Kidney (tissue), 14 donors: ENCODE data around the gene TSPAN3. TPM values are rescaled to one million over a fixed set of nuclear protein-coding genes. Genes with fewer than 3 reads are reported as not detected.
A peak's percentile ranks its signal among the peaks of the same experiment; 100 is the strongest.

Source experiments
- DNase-seq, 5 donors: peaks; one replicate each; pipeline ENCODE4 v3.0.0-alpha.2; 2013 to 2020
- FAIRE-seq: peaks from 2 replicates; lab custom pipeline; 2012; peaks lifted over from hg19 to GRCh38; lab: Jason Lieb, UNC
- H3K27ac ChIP-seq, 2 donors: one replicate each; pipeline ENCODE4 v1.7.0; 2013; ENCODE audit warnings: low read depth in 2 of 2, low read length in 2 of 2, inconsistent platforms in 1 of 2
- H3K27me3 ChIP-seq: one replicate; pipeline ENCODE4 v1.7.1; 2013; ENCODE audit warnings: low read length, inconsistent platforms; ENCODE audit not compliant: control insufficient read depth, insufficient read depth
- H3K36me3 ChIP-seq, 3 donors: one replicate each; pipeline versions ENCODE4 v1.7.0 to v1.7.1; 2013; ENCODE audit warnings: low read length in 3 of 3, control low read depth in 1 of 3, inconsistent platforms in 1 of 3; ENCODE audit not compliant: insufficient read depth in 3 of 3, control insufficient read depth in 2 of 3
- H3K4me1 ChIP-seq, 3 donors: one replicate each; pipeline versions ENCODE4 v1.7.0 to v1.7.1; 2013; ENCODE audit warnings: low read length in 3 of 3, inconsistent platforms in 1 of 3, low read depth in 1 of 3; ENCODE audit not compliant: control insufficient read depth in 2 of 3, insufficient read depth in 2 of 3
- H3K4me3 ChIP-seq, 3 donors: one replicate each; pipeline versions ENCODE4 v1.7.0 to v1.8.1; 2013; ENCODE audit warnings: low read length in 3 of 3, control low read depth in 1 of 3, inconsistent platforms in 1 of 3
- H3K9ac ChIP-seq, 3 donors: one replicate each; pipeline versions ENCODE4 v1.7.0 to v1.7.1; 2013; ENCODE audit warnings: low read length in 3 of 3, control low read depth in 1 of 3, inconsistent platforms in 1 of 3
- H3K9me3 ChIP-seq, 3 donors: one replicate each; pipeline versions ENCODE4 v1.7.0 to v1.7.1; 2013; ENCODE audit warnings: low read length in 3 of 3, control low read depth in 1 of 3, inconsistent platforms in 1 of 3; ENCODE audit not compliant: control insufficient read depth in 2 of 3, insufficient read depth in 1 of 3
- intact Hi-C: fragments of 100-400 bp; cut with DNase I; formaldehyde crosslinking; loops from one replicate; pipeline ENCODE4 v1.11.1; 2022
- polyA plus RNA-seq: library from polyadenylated mRNA; stranded (reverse); fragments of 350-450 nt; fragmentation: Illumina TruSeq; extraction: RNeasy Lipid Tissue Mini Kit (QIAGEN cat#74804); gene quantifications from one replicate; pipeline ENCODE4 v1.2.3, GENCODE V29; 2014; ENCODE audit warnings: low read depth, low replicate concordance; ENCODE audit not compliant: insufficient read depth
- total RNA-seq: library from RNA; stranded (reverse); fragmentation: NEBNext Ultra II Directional; extraction: Animal tissue kit (Norgen Biotek cat#: 25700); gene quantifications from one replicate; pipeline ENCODE4 v1.2.1, GENCODE V29; 2021
- TF ChIP-seq, protein P1 (sequence below): IDR thresholded peaks from 3 replicates; pipeline ENCODE4 v1.5.1; 2012; ENCODE audit warnings: mild to moderate bottlenecking, moderate library complexity, borderline replicate concordance; ENCODE audit not compliant: insufficient read depth; ENCODE audit errors: extremely low read depth
- donor health status: control.
- donor health status: control.
- donor health status: control.
- donor health status: control.
- donor health status: control.
- donor health status: DM: yes; HTN: yes; CAD: no.
- donor health status: Normal renal cell carcinoma (clear cell type).

Gene TSPAN3
- total and polyA plus RNA-seq, 2 donors from 2014 or later, result 245 to 273 TPM

- FAIRE-seq, result no peak
Observed at GRCh38 chr15:77004189-77004588, 66.7 kb downstream of the TSPAN3 start.

DNA sequence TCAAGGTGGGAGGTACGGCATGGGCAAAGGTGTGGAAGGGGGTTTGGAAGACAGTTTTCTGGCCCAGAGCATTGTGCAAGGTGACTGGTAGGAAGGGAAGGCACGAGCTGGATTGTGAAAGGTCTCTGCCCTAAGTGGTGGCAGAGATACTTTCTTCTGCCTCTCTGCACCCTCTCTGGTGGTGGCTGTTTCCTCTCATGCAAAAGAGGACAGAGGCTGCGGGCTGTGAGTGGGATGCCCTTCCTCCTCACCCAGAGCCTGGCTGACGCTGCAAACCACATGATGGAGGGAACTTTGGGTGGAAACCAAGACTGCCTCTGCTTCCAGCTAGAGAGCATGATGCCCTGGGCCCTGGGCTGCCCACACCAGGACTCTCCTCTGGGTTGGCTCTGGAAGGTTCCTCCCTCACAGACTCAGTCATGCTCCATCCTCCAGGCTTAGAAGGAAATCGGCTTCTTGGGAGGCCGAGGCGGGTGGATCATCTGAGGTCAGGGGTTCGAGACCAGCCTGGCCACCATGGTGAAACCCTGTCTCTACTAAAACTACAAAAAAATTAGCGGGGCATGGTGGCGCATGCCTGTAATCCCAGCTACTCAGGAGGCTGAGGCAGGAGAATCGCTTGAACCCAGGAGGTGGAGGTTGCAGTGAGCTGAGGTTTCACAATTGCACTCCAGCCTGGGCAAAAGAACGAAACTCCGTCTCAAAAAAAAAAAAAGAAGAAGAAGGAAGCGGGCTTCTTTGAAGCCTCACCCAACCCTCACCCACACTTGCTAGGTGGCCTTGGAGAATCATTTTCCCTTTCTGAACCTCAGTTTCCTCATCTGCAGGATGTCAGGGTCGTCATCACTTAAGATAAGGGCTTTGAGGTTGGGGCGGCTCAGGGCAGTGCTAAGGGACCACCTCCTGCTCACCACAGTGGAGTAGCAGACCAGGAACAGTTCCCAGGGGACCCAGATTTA lies 67.7 kb downstream of the TSPAN3 start:
- no peak for FAIRE-seq
- H3K27ac ChIP-seq, result no peak overlapping the region

More at GRCh38 chr15:77004189-77004588, 66.7 kb downstream of the TSPAN3 start:
- H3K4me3 ChIP-seq, result no peak overlapping the region
- intact Hi-C loops, result no loop called here
- peak in 1 of 5 donors; percentile 82 for DNase-seq
- no peak overlapping the region for H3K27ac ChIP-seq
- H3K9ac ChIP-seq, result no peak overlapping the region
- TF ChIP-seq, protein P1, sequence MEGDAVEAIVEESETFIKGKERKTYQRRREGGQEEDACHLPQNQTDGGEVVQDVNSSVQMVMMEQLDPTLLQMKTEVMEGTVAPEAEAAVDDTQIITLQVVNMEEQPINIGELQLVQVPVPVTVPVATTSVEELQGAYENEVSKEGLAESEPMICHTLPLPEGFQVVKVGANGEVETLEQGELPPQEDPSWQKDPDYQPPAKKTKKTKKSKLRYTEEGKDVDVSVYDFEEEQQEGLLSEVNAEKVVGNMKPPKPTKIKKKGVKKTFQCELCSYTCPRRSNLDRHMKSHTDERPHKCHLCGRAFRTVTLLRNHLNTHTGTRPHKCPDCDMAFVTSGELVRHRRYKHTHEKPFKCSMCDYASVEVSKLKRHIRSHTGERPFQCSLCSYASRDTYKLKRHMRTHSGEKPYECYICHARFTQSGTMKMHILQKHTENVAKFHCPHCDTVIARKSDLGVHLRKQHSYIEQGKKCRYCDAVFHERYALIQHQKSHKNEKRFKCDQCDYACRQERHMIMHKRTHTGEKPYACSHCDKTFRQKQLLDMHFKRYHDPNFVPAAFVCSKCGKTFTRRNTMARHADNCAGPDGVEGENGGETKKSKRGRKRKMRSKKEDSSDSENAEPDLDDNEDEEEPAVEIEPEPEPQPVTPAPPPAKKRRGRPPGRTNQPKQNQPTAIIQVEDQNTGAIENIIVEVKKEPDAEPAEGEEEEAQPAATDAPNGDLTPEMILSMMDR, result no peak
- H3K27me3 ChIP-seq, result no peaks in the 10 kb centered on the region
- H3K9me3 ChIP-seq, result no peaks in the 10 kb centered on the region
- H3K36me3 ChIP-seq, result no peaks in the 10 kb centered on the region
- H3K4me1 ChIP-seq, result no peaks in the 10 kb centered on the region

GRCh38 chr15:77002436-77002835 lies 68.5 kb downstream of the TSPAN3 start:
- DNase-seq (no peak), FAIRE-seq (no peak)
- H3K4me3 ChIP-seq, result no peak overlapping the region
- intact Hi-C loops, result no loop called here
- H3K9ac ChIP-seq, result no peak overlapping the region
- TF ChIP-seq, protein P1, result no peak
- H3K27me3 ChIP-seq, result no peaks in the 10 kb centered on the region
- no peaks in the 10 kb centered on the region for H3K36me3 ChIP-seq
- no peak overlapping the region for H3K27ac ChIP-seq
- H3K4me1 ChIP-seq, result no peaks in the 10 kb centered on the region
- H3K9me3 ChIP-seq, result no peaks in the 10 kb centered on the region

More for the DNA sequence above, 67.7 kb downstream of the TSPAN3 start:
- intact Hi-C loops, result no loop called here
- Histone ChIP-seq H3K4me3 (no peak overlapping the region), H3K4me1 (no peaks in the 10 kb centered on the region), H3K36me3 (no peaks in the 10 kb centered on the region), H3K27me3 (no peaks in the 10 kb centered on the region), H3K9ac (no peak overlapping the region), H3K9me3 (no peaks in the 10 kb centered on the region)
- TF ChIP-seq, protein P1, result no peak
- peak in 1 of 5 donors; percentile 76 for DNase-seq
